ENCODE data around the gene EML4.
"Not testable (repeated sequence)": the region's sequence is repeated elsewhere in the genome, so short reads cannot be mapped to it uniquely, and the experiment has no call there.

The EML4 gene

GRCh38 chr2:42366411-42366810 lies 197.3 kb downstream of the EML4 start:
- Mint-ChIP-seq H3K4me1 (ENCODE audit: low read depth) (peaks cover 5% of the 10 kb centered on the region), H3K27me3 (peaks cover 11% of the 10 kb centered on the region), H3K4me3 (no peak overlapping the region), H3K9me3 (no peaks in the 10 kb centered on the region), H3K27ac (no peak overlapping the region), H3K36me3 (ENCODE audit: low read depth) (no peaks in the 10 kb centered on the region)
- intact Hi-C loops (cut with micrococcal nuclease), result loop anchor here (10.0 kb wide), 1 partner anchor 642 kb away; no protein-coding TSS in a partner anchor

- Mint-ChIP-seq H3K4me1 (ENCODE audit: low read depth) (peaks cover 5% of the 10 kb centered on the region), H3K27me3 (peaks cover 10% of the 10 kb centered on the region), H3K4me3 (no peak overlapping the region), H3K36me3 (ENCODE audit: low read depth) (no peaks in the 10 kb centered on the region), H3K27ac (no peak overlapping the region), H3K9me3 (no peaks in the 10 kb centered on the region)
- intact Hi-C loops (cut with micrococcal nuclease), result loop anchor here (10.0 kb wide), 1 partner anchor 643 kb away; no protein-coding TSS in a partner anchor
These were observed 198.7 kb downstream of the EML4 start for GRCh38 chr2:42367835-42368234.

- peaks cover 2% of the 10 kb centered on the region for H3K27me3 Mint-ChIP-seq
- no peak overlapping the region for H3K4me3 Mint-ChIP-seq
- H3K4me1 Mint-ChIP-seq (ENCODE audit: low read depth), result peaks cover 5% of the 10 kb centered on the region
- H3K9me3 Mint-ChIP-seq, result no peaks in the 10 kb centered on the region
- H3K27ac Mint-ChIP-seq, result no peak overlapping the region
- intact Hi-C loops (cut with micrococcal nuclease), result loop anchor here (10.0 kb wide), 1 partner anchor 644 kb away; no protein-coding TSS in a partner anchor
- H3K36me3 Mint-ChIP-seq (ENCODE audit: low read depth), result no peaks in the 10 kb centered on the region
These were observed 199.8 kb downstream of the EML4 start for GRCh38 chr2:42368817-42369531.

GRCh38 chr2:42369532-42370229 lies 200.5 kb downstream of the EML4 start:
- Mint-ChIP-seq H3K27ac (no peak overlapping the region), H3K36me3 (ENCODE audit: low read depth) (no peaks in the 10 kb centered on the region), H3K4me3 (no peak overlapping the region), H3K27me3 (peaks cover 2% of the 10 kb centered on the region), H3K4me1 (ENCODE audit: low read depth) (peaks cover 5% of the 10 kb centered on the region), H3K9me3 (no peaks in the 10 kb centered on the region)
- intact Hi-C loops (cut with micrococcal nuclease), result loop anchor here (10.0 kb wide), 1 partner anchor 645 kb away; no protein-coding TSS in a partner anchor

- H3K27me3 Mint-ChIP-seq, result peaks cover 2% of the 10 kb centered on the region
- intact Hi-C loops (cut with micrococcal nuclease), result no loop called here
- H3K4me3 Mint-ChIP-seq, result no peak overlapping the region
- no peaks in the 10 kb centered on the region for H3K36me3 Mint-ChIP-seq (ENCODE audit: low read depth)
- peaks cover 5% of the 10 kb centered on the region for H3K4me1 Mint-ChIP-seq (ENCODE audit: low read depth)
- no peaks in the 10 kb centered on the region for H3K9me3 Mint-ChIP-seq
- H3K27ac Mint-ChIP-seq, result no peak overlapping the region
These were observed 202.7 kb downstream of the EML4 start for GRCh38 chr2:42371611-42372473.

- no peaks in the 10 kb centered on the region for H3K36me3 Mint-ChIP-seq (ENCODE audit: low read depth)
- H3K27me3 Mint-ChIP-seq, result peaks cover 2% of the 10 kb centered on the region
- no peak overlapping the region for H3K4me3 Mint-ChIP-seq
- H3K4me1 Mint-ChIP-seq (ENCODE audit: low read depth), result peaks cover 5% of the 10 kb centered on the region
- H3K27ac Mint-ChIP-seq, result no peak overlapping the region
- no peaks in the 10 kb centered on the region for H3K9me3 Mint-ChIP-seq
- intact Hi-C loops (cut with micrococcal nuclease), result no loop called here
These were observed 203.5 kb downstream of the EML4 start for GRCh38 chr2:42372474-42373200.

GRCh38 chr2:42376758-42377157 lies 207.6 kb downstream of the EML4 start:
- Mint-ChIP-seq H3K9me3 (no peaks in the 10 kb centered on the region), H3K27me3 (no peaks in the 10 kb centered on the region), H3K4me1 (ENCODE audit: low read depth) (no peaks in the 10 kb centered on the region), H3K27ac (no peak overlapping the region), H3K4me3 (no peak overlapping the region), H3K36me3 (ENCODE audit: low read depth) (no peaks in the 10 kb centered on the region)
- intact Hi-C loops (cut with micrococcal nuclease), result no loop called here

GRCh38 chr2:42378415-42378814 lies 209.3 kb downstream of the EML4 start:
- Mint-ChIP-seq H3K36me3 (ENCODE audit: low read depth) (no peaks in the 10 kb centered on the region), H3K4me3 (no peak overlapping the region), H3K4me1 (ENCODE audit: low read depth) (no peaks in the 10 kb centered on the region), H3K9me3 (no peaks in the 10 kb centered on the region), H3K27me3 (no peaks in the 10 kb centered on the region), H3K27ac (no peak overlapping the region)
- intact Hi-C loops (cut with micrococcal nuclease), result no loop called here

- H3K4me1 Mint-ChIP-seq (ENCODE audit: low read depth); H3K27me3 Mint-ChIP-seq; H3K9me3 Mint-ChIP-seq; intact Hi-C loops (cut with micrococcal nuclease); H3K4me3 Mint-ChIP-seq; H3K27ac Mint-ChIP-seq; H3K36me3 Mint-ChIP-seq (ENCODE audit: low read depth): not testable (repeated sequence)
These were observed 210.9 kb downstream of the EML4 start for GRCh38 chr2:42380026-42380425.

GRCh38 chr2:42382144-42382543 lies 213.0 kb downstream of the EML4 start:
- H3K4me3 Mint-ChIP-seq, result no peak overlapping the region
- intact Hi-C loops (cut with micrococcal nuclease), result no loop called here
- H3K27ac Mint-ChIP-seq, result no peak overlapping the region
- no peaks in the 10 kb centered on the region for H3K27me3 Mint-ChIP-seq
- no peaks in the 10 kb centered on the region for H3K4me1 Mint-ChIP-seq (ENCODE audit: low read depth)
- H3K36me3 Mint-ChIP-seq (ENCODE audit: low read depth), result no peaks in the 10 kb centered on the region
- no peaks in the 10 kb centered on the region for H3K9me3 Mint-ChIP-seq
